HG03097 (cell line): ENCODE measurements around the gene INPP4A.
"Not testable (repeated sequence)": the region's sequence is repeated elsewhere in the genome, so short reads cannot be mapped to it uniquely, and the experiment has no call there.

Experiments used
- ATAC-seq: cut with Tn5 transposase; IDR thresholded peaks from one replicate; pipeline ENCODE4 v1.9.1; 2021; ENCODE audit not compliant: unreplicated experiment, low FRiP score

Gene INPP4A

GRCh38 chr2:98444436-98445176 lies at the start of gene INPP4A:
Gene INPP4A (plus strand): TSS chr2:98444858. CDS start chr2:98520049, 75,191 bp downstream.
- ATAC-seq, result peak; percentile 72

- no peak for ATAC-seq
These were observed 48.7 kb upstream of the INPP4A start for GRCh38 chr2:98395977-98396376.

GRCh38 chr2:98396745-98397355 lies 47.8 kb upstream of the INPP4A start:
- no peak for ATAC-seq

GRCh38 chr2:98399140-98399539 lies 45.5 kb upstream of the INPP4A start:
- ATAC-seq, result no peak

GRCh38 chr2:98403878-98404277 lies 40.8 kb upstream of the INPP4A start:
- ATAC-seq, result no peak

GRCh38 chr2:98404556-98405250 lies 40.0 kb upstream of the INPP4A start:
- no peak for ATAC-seq

- no peak for ATAC-seq
These were observed 39.4 kb upstream of the INPP4A start for GRCh38 chr2:98405301-98405700.

- no peak for ATAC-seq
These were observed 36.5 kb upstream of the INPP4A start for GRCh38 chr2:98408155-98408554.

- ATAC-seq, result no peak
These were observed 31.8 kb upstream of the INPP4A start for GRCh38 chr2:98412751-98413458.

GRCh38 chr2:98414246-98414645 lies 30.4 kb upstream of the INPP4A start:
- ATAC-seq, result not testable (repeated sequence)

GRCh38 chr2:98415719-98416248 lies 28.9 kb upstream of the INPP4A start:
- ATAC-seq, result not testable (repeated sequence)

- ATAC-seq, result no peak
These were observed 28.1 kb upstream of the INPP4A start for GRCh38 chr2:98416383-98417159.

- ATAC-seq, result no peak
These were observed 25.1 kb upstream of the INPP4A start for GRCh38 chr2:98419544-98419943.

- no peak for ATAC-seq
These were observed 24.5 kb upstream of the INPP4A start for GRCh38 chr2:98419977-98420725.

GRCh38 chr2:98422449-98422848 lies 22.2 kb upstream of the INPP4A start:
- ATAC-seq, result no peak

- ATAC-seq, result no peak
These were observed 17.9 kb upstream of the INPP4A start for GRCh38 chr2:98426771-98427170.

- no peak for ATAC-seq
These were observed 12.5 kb upstream of the INPP4A start for GRCh38 chr2:98432145-98432544.

- no peak for ATAC-seq
These were observed 11.2 kb upstream of the INPP4A start for GRCh38 chr2:98433363-98433964.

GRCh38 chr2:98434492-98434891 lies 10.2 kb upstream of the INPP4A start:
- ATAC-seq, result no peak
